ENCODE measurements around the gene MISP3. TPM values are rescaled to one million over a fixed set of nuclear protein-coding genes. Genes with fewer than 3 reads are reported as not detected.

MISP3 gene
- total and polyA plus RNA-seq, 9 of the 15 experiments (the other 6 are each of a cell fraction or from before 2014, with no cell fraction given): 0.25 to 5.6 (median 1.6) TPM

DNA sequence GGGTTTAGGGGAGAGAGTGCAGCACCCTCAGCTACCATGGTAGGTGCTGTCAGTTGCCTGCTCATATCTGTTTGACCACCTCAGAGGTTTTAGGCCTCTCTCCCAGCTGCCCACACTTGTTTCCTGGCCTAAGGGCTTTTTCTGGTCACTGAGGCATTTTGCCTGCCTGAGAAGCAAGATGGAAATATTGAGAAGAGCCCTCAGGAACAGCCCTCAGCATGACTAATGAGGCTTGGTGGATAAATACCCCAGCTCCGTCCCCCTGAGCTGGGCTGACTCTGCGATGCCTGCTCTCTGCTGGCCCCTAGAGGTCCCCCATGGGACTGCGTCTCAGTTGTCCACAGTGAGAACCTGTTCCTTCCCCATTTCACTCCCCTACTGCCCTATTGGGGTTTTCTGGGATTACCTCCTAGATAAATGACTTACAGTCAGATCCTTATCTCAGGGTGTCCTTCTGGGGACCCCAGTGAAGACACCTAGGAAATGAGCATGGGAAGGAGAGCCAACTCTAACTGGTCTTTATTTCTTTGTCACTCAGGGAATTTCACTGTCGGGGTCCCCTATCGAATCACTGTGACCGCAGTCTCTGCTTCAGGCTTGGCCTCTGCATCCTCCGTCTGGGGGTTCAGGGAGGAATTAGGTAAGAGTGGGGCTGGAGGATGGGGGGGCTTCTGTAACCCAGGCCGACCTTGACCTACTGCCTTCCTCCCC, 24.0 kb upstream of the MISP3 start (continued):
- TF ChIP-seq CAMTA2 (CRISPR knock-in tag; conservative IDR thresholded peaks at IDR 0.05): no peak
- TF ChIP-seq CBFB (CRISPR knock-in tag; IDR thresholded peaks at IDR 0.05): no peak
- TF ChIP-seq JUN (IDR thresholded peaks at IDR 0.05; ENCODE audit: borderline replicate concordance, low read depth, low read length): 0 out of 2 replicates have a peak, but pooled peaks have one; percentile 26
- TF ChIP-seq JUN (CRISPR knock-in tag; IDR thresholded peaks at IDR 0.05; ENCODE audit: borderline replicate concordance): no peak
- TF ChIP-seq ARNT (IDR thresholded peaks at IDR 0.05): no peak
- TF ChIP-seq, protein P1, sequence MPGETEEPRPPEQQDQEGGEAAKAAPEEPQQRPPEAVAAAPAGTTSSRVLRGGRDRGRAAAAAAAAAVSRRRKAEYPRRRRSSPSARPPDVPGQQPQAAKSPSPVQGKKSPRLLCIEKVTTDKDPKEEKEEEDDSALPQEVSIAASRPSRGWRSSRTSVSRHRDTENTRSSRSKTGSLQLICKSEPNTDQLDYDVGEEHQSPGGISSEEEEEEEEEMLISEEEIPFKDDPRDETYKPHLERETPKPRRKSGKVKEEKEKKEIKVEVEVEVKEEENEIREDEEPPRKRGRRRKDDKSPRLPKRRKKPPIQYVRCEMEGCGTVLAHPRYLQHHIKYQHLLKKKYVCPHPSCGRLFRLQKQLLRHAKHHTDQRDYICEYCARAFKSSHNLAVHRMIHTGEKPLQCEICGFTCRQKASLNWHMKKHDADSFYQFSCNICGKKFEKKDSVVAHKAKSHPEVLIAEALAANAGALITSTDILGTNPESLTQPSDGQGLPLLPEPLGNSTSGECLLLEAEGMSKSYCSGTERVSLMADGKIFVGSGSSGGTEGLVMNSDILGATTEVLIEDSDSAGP (CRISPR knock-in tag; IDR thresholded peaks at IDR 0.05): no peak
- TF ChIP-seq ELF1 (tag; IDR thresholded peaks at IDR 0.05): no peak
- TF ChIP-seq JUND (IDR thresholded peaks at IDR 0.05; ENCODE audit: borderline replicate concordance, low read depth, low read length): peak; percentile 33; the same call in 1 of the 2 replicates
- TF ChIP-seq JUND (tag; IDR thresholded peaks at IDR 0.05; ENCODE audit: borderline replicate concordance, low read depth, low read length): no peak; the same call in 2 of the 3 replicates
- TF ChIP-seq, protein P2, sequence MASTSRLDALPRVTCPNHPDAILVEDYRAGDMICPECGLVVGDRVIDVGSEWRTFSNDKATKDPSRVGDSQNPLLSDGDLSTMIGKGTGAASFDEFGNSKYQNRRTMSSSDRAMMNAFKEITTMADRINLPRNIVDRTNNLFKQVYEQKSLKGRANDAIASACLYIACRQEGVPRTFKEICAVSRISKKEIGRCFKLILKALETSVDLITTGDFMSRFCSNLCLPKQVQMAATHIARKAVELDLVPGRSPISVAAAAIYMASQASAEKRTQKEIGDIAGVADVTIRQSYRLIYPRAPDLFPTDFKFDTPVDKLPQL (IDR thresholded peaks at IDR 0.05; ENCODE audit: extremely low read depth, insufficient read length): no peak
- no peak for TF ChIP-seq TFAM (CRISPR knock-in tag; conservative IDR thresholded peaks at IDR 0.05)
- peak; percentile 17; the same call in 1 of the 2 replicates for TF ChIP-seq ATF7 (IDR thresholded peaks at IDR 0.05)
- TF ChIP-seq KDM5B (IDR thresholded peaks at IDR 0.05; ENCODE audit: insufficient replicate concordance, low read depth, low read length): no peak
- no peak for TF ChIP-seq FUS (optimal IDR thresholded peaks at IDR 0.05; ENCODE audit: low read depth, low read length)
- TF ChIP-seq CBX1 (IDR thresholded peaks at IDR 0.05; ENCODE audit: low read depth): no peak
- TF ChIP-seq ZNF830 (CRISPR knock-in tag; IDR thresholded peaks at IDR 0.05): no peak
- TF ChIP-seq, protein P3, sequence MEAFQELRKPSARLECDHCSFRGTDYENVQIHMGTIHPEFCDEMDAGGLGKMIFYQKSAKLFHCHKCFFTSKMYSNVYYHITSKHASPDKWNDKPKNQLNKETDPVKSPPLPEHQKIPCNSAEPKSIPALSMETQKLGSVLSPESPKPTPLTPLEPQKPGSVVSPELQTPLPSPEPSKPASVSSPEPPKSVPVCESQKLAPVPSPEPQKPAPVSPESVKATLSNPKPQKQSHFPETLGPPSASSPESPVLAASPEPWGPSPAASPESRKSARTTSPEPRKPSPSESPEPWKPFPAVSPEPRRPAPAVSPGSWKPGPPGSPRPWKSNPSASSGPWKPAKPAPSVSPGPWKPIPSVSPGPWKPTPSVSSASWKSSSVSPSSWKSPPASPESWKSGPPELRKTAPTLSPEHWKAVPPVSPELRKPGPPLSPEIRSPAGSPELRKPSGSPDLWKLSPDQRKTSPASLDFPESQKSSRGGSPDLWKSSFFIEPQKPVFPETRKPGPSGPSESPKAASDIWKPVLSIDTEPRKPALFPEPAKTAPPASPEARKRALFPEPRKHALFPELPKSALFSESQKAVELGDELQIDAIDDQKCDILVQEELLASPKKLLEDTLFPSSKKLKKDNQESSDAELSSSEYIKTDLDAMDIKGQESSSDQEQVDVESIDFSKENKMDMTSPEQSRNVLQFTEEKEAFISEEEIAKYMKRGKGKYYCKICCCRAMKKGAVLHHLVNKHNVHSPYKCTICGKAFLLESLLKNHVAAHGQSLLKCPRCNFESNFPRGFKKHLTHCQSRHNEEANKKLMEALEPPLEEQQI (IDR thresholded peaks at IDR 0.05): 0 out of 2 replicates have a peak, but pooled peaks have one; percentile 51
- no peak for TF ChIP-seq STAT5B (CRISPR knock-in tag; IDR thresholded peaks at IDR 0.05)
- TF ChIP-seq ZNF551 (CRISPR knock-in tag; IDR thresholded peaks at IDR 0.05): no peak
- TF ChIP-seq, protein P4, sequence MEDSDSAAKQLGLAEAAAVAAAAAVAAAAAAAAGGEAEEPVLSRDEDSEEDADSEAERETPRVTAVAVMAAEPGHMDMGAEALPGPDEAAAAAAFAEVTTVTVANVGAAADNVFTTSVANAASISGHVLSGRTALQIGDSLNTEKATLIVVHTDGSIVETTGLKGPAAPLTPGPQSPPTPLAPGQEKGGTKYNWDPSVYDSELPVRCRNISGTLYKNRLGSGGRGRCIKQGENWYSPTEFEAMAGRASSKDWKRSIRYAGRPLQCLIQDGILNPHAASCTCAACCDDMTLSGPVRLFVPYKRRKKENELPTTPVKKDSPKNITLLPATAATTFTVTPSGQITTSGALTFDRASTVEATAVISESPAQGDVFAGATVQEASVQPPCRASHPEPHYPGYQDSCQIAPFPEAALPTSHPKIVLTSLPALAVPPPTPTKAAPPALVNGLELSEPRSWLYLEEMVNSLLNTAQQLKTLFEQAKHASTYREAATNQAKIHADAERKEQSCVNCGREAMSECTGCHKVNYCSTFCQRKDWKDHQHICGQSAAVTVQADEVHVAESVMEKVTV (CRISPR knock-in tag; IDR thresholded peaks at IDR 0.05): 0 out of 2 replicates have a peak, but pooled peaks have one; percentile 24
- peak in 1 of 2 experiments; percentile 41; a peak in 1 of 4 replicates for TF ChIP-seq TRIM24 (IDR thresholded peaks at IDR 0.05)
- no peak for TF ChIP-seq SMAD3 (CRISPR knock-in tag; conservative IDR thresholded peaks at IDR 0.05)
- TF ChIP-seq CHD2 (IDR thresholded peaks at IDR 0.05; ENCODE audit: low read depth, low read length): no peak
- no peak for TF ChIP-seq KDM1A (IDR thresholded peaks at IDR 0.05)
